NB4 (cell line): Measurements from ENCODE around the gene PSMD9.

Experiments used
- MYC ChIP-seq: IDR thresholded peaks from 2 replicates; pipeline ENCODE4 v1.6.1; 2011; ENCODE audit warnings: low read depth, low read length
- POLR2A ChIP-seq: IDR thresholded peaks from 2 replicates; pipeline ENCODE4 v1.6.1; 2011; ENCODE audit warnings: mild to moderate bottlenecking; ENCODE audit not compliant: insufficient read length; ENCODE audit errors: extremely low read depth
- TF ChIP-seq, protein P1 (sequence below): IDR thresholded peaks from one replicate; pipeline ENCODE4 v1.5.1; 2012; ENCODE audit warnings: low read depth, low read length

DNA sequence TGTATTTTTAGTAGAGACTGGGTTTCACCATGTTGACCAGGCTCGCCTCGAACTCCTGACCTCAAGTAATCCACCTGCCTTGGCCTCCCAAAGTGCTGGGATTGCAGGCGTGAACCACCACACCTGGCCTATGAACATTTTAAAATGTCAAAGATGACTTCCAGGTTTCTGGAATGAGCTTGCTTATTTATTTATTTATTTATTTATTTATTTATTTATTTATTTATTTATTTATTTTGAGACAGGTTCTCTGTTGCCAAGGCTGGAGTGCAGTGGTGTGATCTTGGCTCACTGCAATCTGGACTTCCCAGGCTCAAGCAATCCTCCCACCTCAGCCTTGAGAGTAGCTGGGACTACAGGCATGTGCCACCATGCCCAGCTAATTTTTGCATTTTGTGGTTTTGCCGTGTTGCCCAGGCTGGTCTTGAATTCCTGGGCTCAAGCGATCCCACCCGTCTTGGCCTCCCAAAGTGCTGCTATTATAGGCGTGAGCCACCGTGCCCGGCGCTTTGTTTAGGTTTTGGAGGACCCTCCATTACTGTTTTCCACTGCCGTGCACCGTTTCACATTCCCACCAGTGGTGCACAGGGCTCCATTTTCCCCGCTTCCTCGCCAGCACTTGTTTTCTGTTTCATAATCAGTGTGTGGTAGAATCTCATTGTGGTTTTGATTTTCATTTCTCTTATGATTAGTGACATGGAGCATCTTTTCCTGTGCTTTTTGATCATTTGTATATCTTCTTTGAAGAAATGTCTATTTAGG is 23.4 kb downstream of the PSMD9 start:
- TF ChIP-seq, protein P1, sequence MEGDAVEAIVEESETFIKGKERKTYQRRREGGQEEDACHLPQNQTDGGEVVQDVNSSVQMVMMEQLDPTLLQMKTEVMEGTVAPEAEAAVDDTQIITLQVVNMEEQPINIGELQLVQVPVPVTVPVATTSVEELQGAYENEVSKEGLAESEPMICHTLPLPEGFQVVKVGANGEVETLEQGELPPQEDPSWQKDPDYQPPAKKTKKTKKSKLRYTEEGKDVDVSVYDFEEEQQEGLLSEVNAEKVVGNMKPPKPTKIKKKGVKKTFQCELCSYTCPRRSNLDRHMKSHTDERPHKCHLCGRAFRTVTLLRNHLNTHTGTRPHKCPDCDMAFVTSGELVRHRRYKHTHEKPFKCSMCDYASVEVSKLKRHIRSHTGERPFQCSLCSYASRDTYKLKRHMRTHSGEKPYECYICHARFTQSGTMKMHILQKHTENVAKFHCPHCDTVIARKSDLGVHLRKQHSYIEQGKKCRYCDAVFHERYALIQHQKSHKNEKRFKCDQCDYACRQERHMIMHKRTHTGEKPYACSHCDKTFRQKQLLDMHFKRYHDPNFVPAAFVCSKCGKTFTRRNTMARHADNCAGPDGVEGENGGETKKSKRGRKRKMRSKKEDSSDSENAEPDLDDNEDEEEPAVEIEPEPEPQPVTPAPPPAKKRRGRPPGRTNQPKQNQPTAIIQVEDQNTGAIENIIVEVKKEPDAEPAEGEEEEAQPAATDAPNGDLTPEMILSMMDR: no peak
- TF ChIP-seq POLR2A (no peak), MYC (no peak)
